Activated B cell treated with CpG ODN at 0.5 μM for 24 hours (primary cell): ENCODE results near the gene DUSP18. TPM values are rescaled to one million over a fixed set of nuclear protein-coding genes. Genes with fewer than 3 reads are reported as not detected.

Experiments used
- ATAC-seq: fragments of 200-7000 bp; cut with Tn5 transposase; one replicate; pipeline ENCODE4 v1.10.0; 2021; ENCODE audit warnings: low read depth, mild to moderate bottlenecking, moderate library complexity
- CTCF ChIA-PET: fragments of 350-600 bp; sonication (Branson Sonifier 250); formaldehyde crosslinking; loops from one replicate; lab custom pipeline; 2021; ENCODE audit warnings: antibody characterized with exemption; lab: Charles Lee
- POLR2A ChIA-PET: fragments of 350-600 bp; sonication (Branson Sonifier 250); formaldehyde crosslinking; loops from one replicate; lab custom pipeline; 2021; ENCODE audit warnings: antibody characterized with exemption; lab: Charles Lee
- DNase-seq: peaks from one replicate; pipeline ENCODE4 v3.0.0; 2022
- H3K27ac Mint-ChIP-seq: one replicate; pipeline ENCODE4 v1.8.0; 2020; ENCODE audit warnings: mixed read lengths
- H3K27me3 Mint-ChIP-seq: one replicate; pipeline ENCODE4 v1.8.0; 2021; ENCODE audit warnings: mixed read lengths
- H3K36me3 Mint-ChIP-seq: one replicate; pipeline ENCODE4 v1.8.0; 2021; ENCODE audit warnings: low read depth, mixed read lengths
- H3K4me1 Mint-ChIP-seq: one replicate; pipeline ENCODE4 v1.8.0; 2021; ENCODE audit warnings: mixed read lengths
- H3K4me3 Mint-ChIP-seq: one replicate; pipeline ENCODE4 v1.8.0; 2020; ENCODE audit warnings: mild to moderate bottlenecking, mixed read lengths
- H3K9me3 Mint-ChIP-seq: one replicate; pipeline ENCODE4 v1.8.0; 2020; ENCODE audit warnings: mixed read lengths
- intact Hi-C: fragments of 100-400 bp; cut with micrococcal nuclease; formaldehyde crosslinking; loops from one replicate; pipeline ENCODE4 v1.15.1; 2024
- total RNA-seq: library from RNA; stranded (reverse); gene quantifications from 2 replicates; pipeline ENCODE4 v1.2.3, GENCODE V29; 2022
- TF ChIP-seq, protein P1 (sequence below): fragments of 200-600 bp; IDR thresholded peaks from one replicate; pipeline ENCODE4 v1.8.0; 2022; ENCODE audit warnings: antibody characterized with exemption, mild to moderate bottlenecking

DUSP18 gene
- total RNA-seq, 1 donor from 2014 or later: 13.5 TPM

DNA sequence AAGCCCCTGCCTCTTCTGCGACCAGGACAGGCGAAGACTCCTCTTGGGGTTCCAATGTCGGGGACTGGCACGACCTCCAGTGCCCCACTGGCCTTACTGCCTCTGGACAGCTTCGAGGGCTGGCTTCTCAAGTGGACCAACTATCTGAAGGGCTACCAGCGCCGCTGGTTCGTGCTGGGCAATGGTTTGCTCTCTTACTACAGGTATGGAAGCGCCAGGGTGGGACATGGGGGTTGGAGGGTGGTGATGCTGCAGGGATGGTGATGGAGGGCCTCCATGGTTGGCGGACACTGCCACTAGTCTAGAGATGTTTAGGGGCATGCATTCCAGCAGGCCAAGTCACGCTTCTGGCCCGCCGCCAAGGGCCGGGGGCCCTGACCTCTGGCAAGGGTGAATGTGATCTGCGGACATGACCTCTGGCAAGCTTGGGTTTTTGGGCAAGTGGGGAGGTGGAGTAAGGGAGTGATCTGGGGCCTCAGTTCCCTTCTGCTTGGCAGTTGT, 27.7 kb upstream of the DUSP18 start:
- H3K27me3 Mint-ChIP-seq: peaks cover 34% of the 10 kb centered on the region
- DNase-seq: no peak
- no peak for ATAC-seq
- CTCF ChIA-PET: no interaction called here
- TF ChIP-seq, protein P1, sequence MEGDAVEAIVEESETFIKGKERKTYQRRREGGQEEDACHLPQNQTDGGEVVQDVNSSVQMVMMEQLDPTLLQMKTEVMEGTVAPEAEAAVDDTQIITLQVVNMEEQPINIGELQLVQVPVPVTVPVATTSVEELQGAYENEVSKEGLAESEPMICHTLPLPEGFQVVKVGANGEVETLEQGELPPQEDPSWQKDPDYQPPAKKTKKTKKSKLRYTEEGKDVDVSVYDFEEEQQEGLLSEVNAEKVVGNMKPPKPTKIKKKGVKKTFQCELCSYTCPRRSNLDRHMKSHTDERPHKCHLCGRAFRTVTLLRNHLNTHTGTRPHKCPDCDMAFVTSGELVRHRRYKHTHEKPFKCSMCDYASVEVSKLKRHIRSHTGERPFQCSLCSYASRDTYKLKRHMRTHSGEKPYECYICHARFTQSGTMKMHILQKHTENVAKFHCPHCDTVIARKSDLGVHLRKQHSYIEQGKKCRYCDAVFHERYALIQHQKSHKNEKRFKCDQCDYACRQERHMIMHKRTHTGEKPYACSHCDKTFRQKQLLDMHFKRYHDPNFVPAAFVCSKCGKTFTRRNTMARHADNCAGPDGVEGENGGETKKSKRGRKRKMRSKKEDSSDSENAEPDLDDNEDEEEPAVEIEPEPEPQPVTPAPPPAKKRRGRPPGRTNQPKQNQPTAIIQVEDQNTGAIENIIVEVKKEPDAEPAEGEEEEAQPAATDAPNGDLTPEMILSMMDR: no peak
- H3K9me3 Mint-ChIP-seq: no peaks in the 10 kb centered on the region
- H3K36me3 Mint-ChIP-seq: no peaks in the 10 kb centered on the region
- POLR2A ChIA-PET: no interaction called here
- intact Hi-C loops: no loop called here
- peaks cover 7% of the 10 kb centered on the region for H3K4me1 Mint-ChIP-seq
- no peak overlapping the region for H3K27ac Mint-ChIP-seq
- H3K4me3 Mint-ChIP-seq: peak overlapping the region; percentile 61

DNA sequence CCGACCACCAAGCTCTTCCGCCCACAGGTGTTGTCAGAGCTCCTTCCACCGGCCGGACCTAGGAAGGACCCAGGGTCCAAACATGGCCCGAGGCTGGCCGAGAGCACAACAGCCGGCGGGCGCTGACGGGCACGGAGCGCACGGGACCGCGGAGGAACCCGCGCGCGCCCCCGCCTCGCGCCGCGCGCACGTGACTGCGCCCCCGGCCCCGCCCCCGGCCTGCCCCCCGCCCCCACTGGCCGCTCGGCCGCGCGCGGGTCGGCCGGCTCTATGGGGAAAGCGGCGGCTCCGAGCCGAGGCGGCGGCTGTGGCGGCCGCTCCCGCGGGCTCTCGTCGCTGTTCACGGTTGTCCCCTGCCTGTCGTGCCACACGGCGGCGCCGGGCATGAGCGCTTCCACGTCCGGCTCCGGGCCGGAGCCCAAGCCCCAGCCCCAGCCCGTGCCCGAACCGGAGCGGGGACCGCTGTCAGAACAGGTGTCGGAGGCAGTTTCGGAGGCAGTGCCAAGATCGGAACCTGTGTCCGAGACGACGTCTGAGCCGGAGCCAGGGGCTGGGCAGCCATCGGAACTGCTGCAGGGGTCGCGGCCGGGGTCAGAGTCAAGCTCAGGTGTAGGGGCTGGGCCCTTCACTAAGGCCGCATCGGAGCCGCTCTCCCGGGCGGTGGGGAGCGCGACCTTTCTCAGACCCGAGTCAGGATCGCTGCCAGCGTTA, 27.1 kb upstream of the DUSP18 start, which contains the start of gene OSBP2:
Gene OSBP2, plus strand, starts transcription at position 235 of the 711 bp plus-strand sequence. Its CDS starts 36 bp downstream, at position 271.
- CTCF ChIA-PET: no interaction called here
- peak; percentile 33 for DNase-seq
- intact Hi-C loops: loop anchor here (1.0 kb wide), 1 partner anchor 60 kb away; no protein-coding TSS in a partner anchor
- peaks cover 7% of the 10 kb centered on the region for H3K4me1 Mint-ChIP-seq
- ATAC-seq: peak; percentile 54
- H3K9me3 Mint-ChIP-seq: no peaks in the 10 kb centered on the region
- POLR2A ChIA-PET: no interaction called here
- TF ChIP-seq, protein P1: no peak
- H3K36me3 Mint-ChIP-seq: no peaks in the 10 kb centered on the region
- H3K27me3 Mint-ChIP-seq: peaks cover 34% of the 10 kb centered on the region
- peak within 1 kb of the TSS; percentile 85 for H3K4me3 Mint-ChIP-seq
- no peak within 1 kb of the TSS for H3K27ac Mint-ChIP-seq

DNA sequence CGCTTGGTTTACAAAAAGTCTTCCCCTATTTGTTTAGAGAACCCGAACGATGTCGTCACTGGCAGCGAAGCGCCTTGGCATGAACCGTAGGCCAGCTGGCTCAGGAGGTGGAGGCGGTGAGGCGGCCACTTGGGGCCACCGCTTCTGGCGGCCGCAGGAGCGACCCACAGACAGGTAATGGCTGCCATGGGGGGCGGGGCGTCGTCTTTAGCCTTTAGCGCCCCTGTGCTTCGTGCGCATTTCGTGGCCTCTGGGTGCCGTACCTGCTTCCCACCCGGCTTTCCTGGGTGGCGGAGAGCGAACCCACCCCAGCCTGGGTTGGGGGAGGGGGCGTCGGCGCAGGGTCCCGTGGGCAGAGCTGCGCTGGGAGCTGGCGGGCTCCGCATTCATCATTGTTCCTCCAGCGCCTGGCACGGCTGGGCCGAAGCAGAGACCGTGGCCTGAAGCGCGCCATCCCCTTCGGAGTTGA, 26.5 kb upstream of the DUSP18 start:
- TF ChIP-seq, protein P1: no peak
- ChIA-PET POLR2A (no interaction called here), CTCF (interaction anchor here (0.6 kb wide), 1 partner anchor 381 kb away, joined by 4 read pairs; no protein-coding TSS in a partner anchor)
- peak; percentile 65 for ATAC-seq
- H3K4me3 Mint-ChIP-seq: peak overlapping the region; percentile 85
- no peaks in the 10 kb centered on the region for H3K9me3 Mint-ChIP-seq
- no peak overlapping the region for H3K27ac Mint-ChIP-seq
- peak; percentile 46 for DNase-seq
- intact Hi-C loops: loop anchor here (1.0 kb wide), 1 partner anchor 60 kb away; no protein-coding TSS in a partner anchor
- H3K4me1 Mint-ChIP-seq: peaks cover 7% of the 10 kb centered on the region
- peaks cover 34% of the 10 kb centered on the region for H3K27me3 Mint-ChIP-seq
- H3K36me3 Mint-ChIP-seq: no peaks in the 10 kb centered on the region

DNA sequence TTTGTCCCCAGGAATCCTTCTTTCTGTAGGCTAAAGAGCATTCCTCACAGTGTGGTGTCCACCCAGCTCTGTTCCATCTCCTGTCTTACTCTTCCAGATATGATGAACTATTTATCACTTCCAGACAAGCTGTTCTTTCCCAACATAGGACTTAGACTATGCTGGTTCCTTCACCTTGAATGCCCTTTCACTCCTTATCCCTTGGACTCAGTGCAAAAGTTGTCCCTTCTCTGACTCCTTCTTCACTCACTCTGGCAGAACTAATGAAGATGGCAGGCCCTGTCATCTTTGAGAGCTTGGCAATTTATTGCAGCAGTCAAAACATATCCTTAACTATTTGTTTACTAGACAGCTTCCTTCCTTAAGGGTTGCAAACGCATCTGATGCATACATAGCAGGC, 23.5 kb upstream of the DUSP18 start:
- no peak overlapping the region for H3K4me3 Mint-ChIP-seq
- ATAC-seq: no peak
- intact Hi-C loops: no loop called here

DNA sequence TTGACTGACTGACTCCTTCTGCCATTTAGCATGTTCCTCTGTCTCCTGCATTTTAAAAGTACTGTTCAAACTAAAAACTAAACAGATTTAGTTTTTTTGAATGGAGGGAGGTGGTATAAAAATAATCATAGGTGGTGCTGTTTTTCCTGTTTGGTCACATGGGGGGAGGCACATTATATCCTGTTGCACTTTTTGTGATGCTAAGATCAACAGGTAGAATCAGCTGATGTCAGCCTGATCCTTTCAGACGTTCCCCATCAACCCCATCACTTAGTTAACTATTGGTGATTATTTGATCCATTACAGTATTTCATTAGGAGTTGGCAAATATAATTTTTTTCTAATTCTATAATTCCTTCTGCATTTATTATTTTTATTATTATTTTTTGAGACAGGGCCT, 21.9 kb upstream of the DUSP18 start:
- ChIA-PET CTCF (no interaction called here), POLR2A (no interaction called here)
- TF ChIP-seq, protein P1: no peak
- Mint-ChIP-seq H3K4me3 (no peak overlapping the region), H3K36me3 (no peaks in the 10 kb centered on the region), H3K27me3 (peaks cover 23% of the 10 kb centered on the region), H3K9me3 (no peaks in the 10 kb centered on the region), H3K4me1 (peaks cover 5% of the 10 kb centered on the region), H3K27ac (no peak overlapping the region)
- intact Hi-C loops: no loop called here
- DNase-seq (no peak), ATAC-seq (no peak)

More for the DNA sequence above, 23.5 kb upstream of the DUSP18 start:
- ChIA-PET POLR2A (no interaction called here), CTCF (no interaction called here)
- peaks cover 32% of the 10 kb centered on the region for H3K27me3 Mint-ChIP-seq
- H3K9me3 Mint-ChIP-seq: no peaks in the 10 kb centered on the region
- H3K4me1 Mint-ChIP-seq: peaks cover 7% of the 10 kb centered on the region
- no peak overlapping the region for H3K27ac Mint-ChIP-seq
- TF ChIP-seq, protein P1: no peak
- DNase-seq: no peak
- no peaks in the 10 kb centered on the region for H3K36me3 Mint-ChIP-seq
